Measurements from ENCODE around the gene ESR1. TPM values are rescaled to one million over a fixed set of nuclear protein-coding genes. Genes with fewer than 3 reads are reported as not detected.

The ESR1 gene
- total RNA-seq, 1 donor from 2014 or later = not detected

GRCh38 chr6:151948002-151948743 is 140.7 kb downstream of the ESR1 start:
- no peaks in the 10 kb centered on the region for H3K4me1 Mint-ChIP-seq
- H3K27ac Mint-ChIP-seq = no peak overlapping the region
- no peaks in the 10 kb centered on the region for H3K36me3 Mint-ChIP-seq
- DNase-seq (ENCODE audit: low spot score in 2 of 2, unreplicated experiment in 2 of 2) = no peak
- no peaks in the 10 kb centered on the region for H3K9me3 Mint-ChIP-seq
- peaks cover 3% of the 10 kb centered on the region for H3K27me3 Mint-ChIP-seq (ENCODE audit: low read depth)
- H3K4me3 Mint-ChIP-seq = no peak overlapping the region
- no peak for TF ChIP-seq CTCF (IDR thresholded peaks at IDR 0.05; ENCODE audit: unreplicated experiment)

- no peaks in the 10 kb centered on the region for H3K36me3 Mint-ChIP-seq
- H3K4me1 Mint-ChIP-seq = no peaks in the 10 kb centered on the region
- no peak for TF ChIP-seq CTCF (IDR thresholded peaks at IDR 0.05; ENCODE audit: unreplicated experiment)
- no peak for DNase-seq (ENCODE audit: low spot score in 2 of 2, unreplicated experiment in 2 of 2)
- H3K4me3 Mint-ChIP-seq = no peak overlapping the region
- H3K27ac Mint-ChIP-seq = no peak overlapping the region
- peaks cover 6% of the 10 kb centered on the region for H3K9me3 Mint-ChIP-seq
- peaks cover 2% of the 10 kb centered on the region for H3K27me3 Mint-ChIP-seq (ENCODE audit: low read depth)
Observed at GRCh38 chr6:151958332-151958731, 150.8 kb downstream of the ESR1 start.

- Mint-ChIP-seq H3K4me1 (no peaks in the 10 kb centered on the region), H3K36me3 (no peaks in the 10 kb centered on the region), H3K27ac (no peak overlapping the region), H3K27me3 (ENCODE audit: low read depth) (peaks cover 2% of the 10 kb centered on the region), H3K4me3 (no peak overlapping the region), H3K9me3 (peaks cover 6% of the 10 kb centered on the region)
- DNase-seq (ENCODE audit: low spot score in 2 of 2, unreplicated experiment in 2 of 2) = no peak
- no peak for TF ChIP-seq CTCF (IDR thresholded peaks at IDR 0.05; ENCODE audit: unreplicated experiment)
Observed at GRCh38 chr6:151959086-151959485, 151.6 kb downstream of the ESR1 start.

GRCh38 chr6:151961809-151962208 is 154.3 kb downstream of the ESR1 start:
- no peaks in the 10 kb centered on the region for H3K36me3 Mint-ChIP-seq
- peaks cover 5% of the 10 kb centered on the region for H3K27me3 Mint-ChIP-seq (ENCODE audit: low read depth)
- no peaks in the 10 kb centered on the region for H3K4me1 Mint-ChIP-seq
- peaks cover 6% of the 10 kb centered on the region for H3K9me3 Mint-ChIP-seq
- no peak overlapping the region for H3K4me3 Mint-ChIP-seq
- no peak for DNase-seq (ENCODE audit: low spot score in 2 of 2, unreplicated experiment in 2 of 2)
- H3K27ac Mint-ChIP-seq = no peak overlapping the region
- no peak for TF ChIP-seq CTCF (IDR thresholded peaks at IDR 0.05; ENCODE audit: unreplicated experiment)

- H3K27me3 Mint-ChIP-seq (ENCODE audit: low read depth) = peaks cover 5% of the 10 kb centered on the region
- no peaks in the 10 kb centered on the region for H3K4me1 Mint-ChIP-seq
- TF ChIP-seq CTCF (IDR thresholded peaks at IDR 0.05; ENCODE audit: unreplicated experiment) = no peak
- no peak overlapping the region for H3K4me3 Mint-ChIP-seq
- DNase-seq (ENCODE audit: low spot score in 2 of 2, unreplicated experiment in 2 of 2) = no peak
- H3K9me3 Mint-ChIP-seq = peaks cover 6% of the 10 kb centered on the region
- no peaks in the 10 kb centered on the region for H3K36me3 Mint-ChIP-seq
- H3K27ac Mint-ChIP-seq = no peak overlapping the region
Observed at GRCh38 chr6:151962246-151962846, 154.9 kb downstream of the ESR1 start.
